GM23338 (cell line): ENCODE results near the gene DGKD. TPM values are rescaled to one million over a fixed set of nuclear protein-coding genes. Genes with fewer than 3 reads are reported as not detected.

Experiments
- ATAC-seq: fragments of 200-7000 bp; cut with Tn5 transposase; 3 replicates; pipeline ENCODE4 v1.9.1; 2020
- DNase-seq: peaks from one replicate; pipeline ENCODE4 v3.0.0-alpha.2; 2015; ENCODE audit warnings: low spot score
- H2AFZ ChIP-seq: fragments of 200-600 bp; sonication (generic); 2 replicates; pipeline ENCODE4 v1.8.0; 2016; ENCODE audit warnings: antibody characterized with exemption, mild to moderate bottlenecking, moderate library complexity
- H3F3A ChIP-seq: fragments of 200-600 bp; sonication (generic); replicated peaks from 2 replicates; pipeline ENCODE4 v1.8.0; 2017; ENCODE audit warnings: antibody characterized with exemption, mixed run types, low read depth
- H3K27ac ChIP-seq: fragments of 200-600 bp; sonication (generic); 2 replicates; pipeline ENCODE4 v1.6.1; 2016; ENCODE audit warnings: low read depth
- H3K27me3 ChIP-seq: fragments of 200-600 bp; sonication (generic); 2 replicates; pipeline ENCODE4 v1.8.0; 2016; ENCODE audit warnings: mild to moderate bottlenecking, mixed run types, moderate library complexity; ENCODE audit not compliant: insufficient read depth
- H3K36me3 ChIP-seq: fragments of 200-600 bp; sonication (generic); 2 replicates; pipeline ENCODE4 v1.8.0; 2016; ENCODE audit warnings: mild to moderate bottlenecking; ENCODE audit not compliant: insufficient read depth
- H3K4me1 ChIP-seq: fragments of 200-600 bp; sonication (generic); 2 replicates; pipeline ENCODE4 v1.8.0; 2016; ENCODE audit warnings: mild to moderate bottlenecking, moderate library complexity; ENCODE audit not compliant: insufficient read depth
- H3K4me2 ChIP-seq: fragments of 200-600 bp; sonication (generic); 2 replicates; pipeline ENCODE4 v1.7.1; 2017; ENCODE audit warnings: mixed run types
- H3K4me3 ChIP-seq: fragments of 200-600 bp; sonication (generic); 2 replicates; pipeline ENCODE4 v1.6.1; 2016; ENCODE audit warnings: mixed run types
- H3K79me2 ChIP-seq: fragments of 200-600 bp; sonication (generic); replicated peaks from 2 replicates; pipeline ENCODE4 v1.8.0; 2017; ENCODE audit warnings: mild to moderate bottlenecking; ENCODE audit not compliant: insufficient read depth
- H3K9me2 ChIP-seq: fragments of 200-600 bp; sonication (generic); 2 replicates; pipeline ENCODE4 v1.8.0; 2017; ENCODE audit not compliant: insufficient read depth
- H4K20me1 ChIP-seq: fragments of 200-600 bp; sonication (generic); replicated peaks from 2 replicates; pipeline ENCODE4 v1.8.0; 2017; ENCODE audit warnings: mild to moderate bottlenecking; ENCODE audit not compliant: insufficient read depth
- H3K27ac Mint-ChIP-seq: 2 replicates; pipeline ENCODE4 v1.8.0; 2020; ENCODE audit warnings: inconsistent platforms, mild to moderate bottlenecking, moderate library complexity, mixed read lengths
- H3K27me3 Mint-ChIP-seq: 3 replicates; pipeline ENCODE4 v1.8.0; 2022; ENCODE audit warnings: low read depth, mild to moderate bottlenecking, moderate library complexity, mixed read lengths, inconsistent platforms; ENCODE audit not compliant: insufficient read depth, poor library complexity
- H3K36me3 Mint-ChIP-seq: 3 replicates; pipeline ENCODE4 v1.8.0; 2021; ENCODE audit warnings: low read depth, mild to moderate bottlenecking, inconsistent platforms, moderate library complexity, mixed read lengths
- H3K4me1 Mint-ChIP-seq: 3 replicates; pipeline ENCODE4 v1.8.0; 2020; ENCODE audit warnings: mild to moderate bottlenecking, inconsistent platforms, mixed read lengths
- H3K4me3 Mint-ChIP-seq: 3 replicates; pipeline ENCODE4 v1.8.0; 2021; ENCODE audit warnings: moderate library complexity, mild to moderate bottlenecking, inconsistent platforms, mixed read lengths
- H3K9me3 Mint-ChIP-seq: 3 replicates; pipeline ENCODE4 v1.8.0; 2020; ENCODE audit warnings: moderate library complexity, mild to moderate bottlenecking, inconsistent platforms, mixed read lengths
- CTCF ChIP-seq, 2 experiments: fragments of 200-600 bp in 1 of 2; sonication (generic) in 1 of 2; conservative IDR thresholded peaks; 2 replicates each; pipeline versions ENCODE4 v1.5.1 to v1.6.1; 2016 to 2017; ENCODE audit warnings: antibody characterized with exemption in 2 of 2, low read depth in 2 of 2, mild to moderate bottlenecking in 2 of 2, moderate library complexity in 1 of 2
- ETS1 ChIP-seq: IDR thresholded peaks from 2 replicates; pipeline ENCODE4 v1.6.1; 2016; ENCODE audit warnings: antibody characterized with exemption
- EZH2 ChIP-seq: fragments of 200-600 bp; sonication (generic); IDR thresholded peaks from one replicate; pipeline ENCODE4 v1.8.0; 2017; ENCODE audit warnings: antibody characterized with exemption, mild to moderate bottlenecking, low read depth; ENCODE audit not compliant: unreplicated experiment
- NANOG ChIP-seq: IDR thresholded peaks from 2 replicates; pipeline ENCODE4 v1.6.1; 2016; ENCODE audit warnings: antibody characterized with exemption, borderline replicate concordance
- STAT1 ChIP-seq: IDR thresholded peaks from one replicate; pipeline ENCODE4 v1.6.1; 2016; ENCODE audit warnings: antibody characterized with exemption; ENCODE audit not compliant: unreplicated experiment
- ZNF462 ChIP-seq: fragments of 250-450 bp; sonication (Bioruptor Pico); IDR thresholded peaks from 2 replicates; pipeline ENCODE4 v1.5.0; 2020; ENCODE audit warnings: mild to moderate bottlenecking, moderate library complexity
- polyA plus RNA-seq: library from polyadenylated mRNA; unstranded; fragments of >200 nt; fragmentation: Nextera tagmentation; extraction: Ambion mirVana; gene quantifications from 2 replicates; pipeline ENCODE4 v1.2.1, GENCODE V29; 2016
- total RNA-seq: library from RNA; depleted of rRNA; stranded (reverse); fragments of >200 nt; shearing (Covaris generic); gene quantifications from 2 replicates; pipeline ENCODE4 v1.2.3, GENCODE V29; 2014

DGKD gene
- total and polyA plus RNA-seq, 2 experiments from 2014 or later, result 11.1 to 23.4 TPM

- no peak for TF ChIP-seq EZH2
- TF ChIP-seq STAT1, result no peak
- TF ChIP-seq ETS1, result no peak
- no peak for TF ChIP-seq CTCF (conservative IDR thresholded peaks at IDR 0.05; ENCODE audit: low read depth in 2 of 2)
- TF ChIP-seq NANOG, result no peak
Measured at GRCh38 chr2:233455006-233455405, 100.7 kb downstream of the DGKD start (continued).

GRCh38 chr2:233455491-233455890 is 101.2 kb downstream of the DGKD start:
- Histone ChIP-seq H3F3A (no peaks in the 10 kb centered on the region), H2AFZ (no peak overlapping the region), H3K4me1 (no peaks in the 10 kb centered on the region), H3K9me2 (no peaks in the 10 kb centered on the region), H3K79me2 (no peaks in the 10 kb centered on the region), H3K36me3 (peaks cover 9% of the 10 kb centered on the region; the same call in 1 of the 2 replicates), H3K27ac (no peak overlapping the region), H3K27me3 (no peaks in the 10 kb centered on the region), H3K4me2 (no peak overlapping the region), H4K20me1 (no peaks in the 10 kb centered on the region), H3K4me3 (no peak overlapping the region)
- no peaks in the 10 kb centered on the region for H3K4me1 Mint-ChIP-seq
- no peak overlapping the region for H3K27ac Mint-ChIP-seq
- peaks cover 29% of the 10 kb centered on the region for H3K36me3 Mint-ChIP-seq
- ATAC-seq (no peak), DNase-seq (no peak)
- TF ChIP-seq ZNF462 (CRISPR knock-in tag), result no peak
- no peak overlapping the region for H3K4me3 Mint-ChIP-seq
- peaks cover 8% of the 10 kb centered on the region for H3K27me3 Mint-ChIP-seq
- H3K9me3 Mint-ChIP-seq, result no peaks in the 10 kb centered on the region; the same call in 2 of the 3 replicates
